Stimulated activated naive CD8-positive, alpha-beta T cell treated with anti-CD3 and anti-CD28 coated beads, Interleukin-15, amount 100 ng/mL, for 72 hours (primary cell): ENCODE data around the gene OLFML1.
A peak's percentile ranks its signal among the peaks of the same experiment; 100 is the strongest.

Source experiments
- ATAC-seq: fragments of 150-1000 bp; cut with Tn5 transposase; 2 replicates; pipeline ENCODE4 v1.10.0; 2021; ENCODE audit warnings: mild to moderate bottlenecking, moderate library complexity
- DNase-seq, 2 donors: peaks; one replicate each; pipeline ENCODE4 v3.0.0; 2021 to 2022
- H3K27ac Mint-ChIP-seq, 2 donors: one replicate each; pipeline ENCODE4 v1.8.0; 2022; ENCODE audit warnings: mild to moderate bottlenecking in 2 of 2, mixed read lengths in 2 of 2, moderate library complexity in 2 of 2
- H3K27me3 Mint-ChIP-seq: one replicate; pipeline ENCODE4 v1.8.0; 2022; ENCODE audit warnings: mixed read lengths
- H3K4me1 Mint-ChIP-seq: one replicate; pipeline ENCODE4 v1.8.0; 2022; ENCODE audit warnings: mild to moderate bottlenecking, mixed read lengths
- H3K4me3 Mint-ChIP-seq, 2 donors: one replicate each; pipeline ENCODE4 v1.8.0; 2022; ENCODE audit warnings: mild to moderate bottlenecking in 2 of 2, mixed read lengths in 2 of 2, moderate library complexity in 1 of 2
- H3K9me3 Mint-ChIP-seq, 2 donors: one replicate each; pipeline ENCODE4 v1.8.0; 2022; ENCODE audit warnings: mixed read lengths in 2 of 2

Gene OLFML1

GRCh38 chr11:7530013-7530640 is 44.8 kb downstream of the OLFML1 start:
- Mint-ChIP-seq H3K4me3 (no peak overlapping the region), H3K27me3 (no peaks in the 10 kb centered on the region), H3K4me1 (peaks cover 54% of the 10 kb centered on the region), H3K9me3 (no peaks in the 10 kb centered on the region), H3K27ac (no peak overlapping the region)
- ATAC-seq = no peak
- no peak for DNase-seq

GRCh38 chr11:7531011-7531410 is 45.7 kb downstream of the OLFML1 start:
- no peaks in the 10 kb centered on the region for H3K9me3 Mint-ChIP-seq
- H3K27me3 Mint-ChIP-seq = peaks cover 3% of the 10 kb centered on the region
- H3K27ac Mint-ChIP-seq = no peak overlapping the region
- ATAC-seq = no peak
- DNase-seq = no peak
- no peak overlapping the region for H3K4me3 Mint-ChIP-seq
- H3K4me1 Mint-ChIP-seq = peaks cover 52% of the 10 kb centered on the region

- DNase-seq (no peak), ATAC-seq (no peak)
- Mint-ChIP-seq H3K4me3 (no peak overlapping the region), H3K27me3 (peaks cover 7% of the 10 kb centered on the region), H3K4me1 (peaks cover 49% of the 10 kb centered on the region), H3K27ac (no peak overlapping the region), H3K9me3 (no peaks in the 10 kb centered on the region)
These were observed 47.3 kb downstream of the OLFML1 start for GRCh38 chr11:7532405-7533145.

- ATAC-seq (no peak), DNase-seq (no peak)
- H3K4me1 Mint-ChIP-seq = peaks cover 49% of the 10 kb centered on the region
- H3K4me3 Mint-ChIP-seq = no peak overlapping the region
- H3K9me3 Mint-ChIP-seq = no peaks in the 10 kb centered on the region
- H3K27ac Mint-ChIP-seq = no peak overlapping the region
- peaks cover 7% of the 10 kb centered on the region for H3K27me3 Mint-ChIP-seq
These were observed 48.1 kb downstream of the OLFML1 start for GRCh38 chr11:7533199-7534041.

- no peak overlapping the region for H3K4me3 Mint-ChIP-seq
- H3K27me3 Mint-ChIP-seq = peaks cover 7% of the 10 kb centered on the region
- ATAC-seq (no peak), DNase-seq (no peak)
- no peaks in the 10 kb centered on the region for H3K9me3 Mint-ChIP-seq
- H3K27ac Mint-ChIP-seq = no peak overlapping the region
- peaks cover 44% of the 10 kb centered on the region for H3K4me1 Mint-ChIP-seq
These were observed 48.7 kb downstream of the OLFML1 start for GRCh38 chr11:7534042-7534378.

- Mint-ChIP-seq H3K27ac (peak overlapping the region in 1 of 2 donors; percentile 57), H3K4me1 (peaks cover 37% of the 10 kb centered on the region), H3K4me3 (no peak overlapping the region), H3K9me3 (no peaks in the 10 kb centered on the region), H3K27me3 (peaks cover 7% of the 10 kb centered on the region)
- ATAC-seq (no peak), DNase-seq (no peak)
These were observed 50.8 kb downstream of the OLFML1 start for GRCh38 chr11:7536100-7536499.

- ATAC-seq (peak; percentile 41), DNase-seq (no peak)
- no peaks in the 10 kb centered on the region for H3K9me3 Mint-ChIP-seq
- H3K4me1 Mint-ChIP-seq = peaks cover 39% of the 10 kb centered on the region
- no peak overlapping the region for H3K4me3 Mint-ChIP-seq
- H3K27me3 Mint-ChIP-seq = peaks cover 7% of the 10 kb centered on the region
- no peak overlapping the region for H3K27ac Mint-ChIP-seq
These were observed 52.0 kb downstream of the OLFML1 start for GRCh38 chr11:7537265-7537664.

GRCh38 chr11:7538031-7538430 is 52.7 kb downstream of the OLFML1 start:
- Mint-ChIP-seq H3K9me3 (no peaks in the 10 kb centered on the region), H3K4me3 (peak overlapping the region in 1 of 2 donors; percentile 56), H3K27me3 (peaks cover 7% of the 10 kb centered on the region), H3K4me1 (peaks cover 39% of the 10 kb centered on the region), H3K27ac (no peak overlapping the region)
- peak; percentile 84 for ATAC-seq
- DNase-seq = peak in 1 of 2 donors; percentile 45

GRCh38 chr11:7538466-7539454 is 53.5 kb downstream of the OLFML1 start:
- Mint-ChIP-seq H3K9me3 (no peaks in the 10 kb centered on the region), H3K4me1 (peaks cover 34% of the 10 kb centered on the region), H3K27ac (peak overlapping the region in 1 of 2 donors; percentile 49), H3K27me3 (peaks cover 7% of the 10 kb centered on the region), H3K4me3 (peak overlapping the region; percentile 20 to 56)
- ATAC-seq (no peak), DNase-seq (no peak)

GRCh38 chr11:7540830-7541555 is 55.7 kb downstream of the OLFML1 start:
- Mint-ChIP-seq H3K27ac (peak overlapping the region in 1 of 2 donors; percentile 1), H3K9me3 (no peaks in the 10 kb centered on the region), H3K27me3 (peaks cover 4% of the 10 kb centered on the region), H3K4me1 (peaks cover 25% of the 10 kb centered on the region), H3K4me3 (no peak overlapping the region)
- ATAC-seq (no peak), DNase-seq (no peak)

GRCh38 chr11:7543302-7543701 is 58.0 kb downstream of the OLFML1 start:
- Mint-ChIP-seq H3K4me1 (peaks cover 10% of the 10 kb centered on the region), H3K9me3 (no peaks in the 10 kb centered on the region), H3K4me3 (no peak overlapping the region), H3K27ac (peak overlapping the region in 1 of 2 donors; percentile 28), H3K27me3 (no peaks in the 10 kb centered on the region)
- no peak for ATAC-seq
- DNase-seq = no peak

- Mint-ChIP-seq H3K27me3 (no peaks in the 10 kb centered on the region), H3K27ac (no peak overlapping the region), H3K4me3 (no peak overlapping the region), H3K4me1 (peaks cover 11% of the 10 kb centered on the region), H3K9me3 (no peaks in the 10 kb centered on the region)
- DNase-seq (no peak), ATAC-seq (no peak)
These were observed 58.7 kb downstream of the OLFML1 start for GRCh38 chr11:7544021-7544420.

GRCh38 chr11:7545611-7546010 is 60.3 kb downstream of the OLFML1 start:
- Mint-ChIP-seq H3K4me3 (no peak overlapping the region), H3K9me3 (no peaks in the 10 kb centered on the region), H3K4me1 (peaks cover 11% of the 10 kb centered on the region), H3K27ac (no peak overlapping the region), H3K27me3 (no peaks in the 10 kb centered on the region)
- ATAC-seq (no peak), DNase-seq (no peak)

GRCh38 chr11:7546324-7546791 is 61.1 kb downstream of the OLFML1 start:
- DNase-seq = no peak
- Mint-ChIP-seq H3K4me3 (no peak overlapping the region), H3K4me1 (peaks cover 11% of the 10 kb centered on the region), H3K27me3 (no peaks in the 10 kb centered on the region), H3K27ac (no peak overlapping the region), H3K9me3 (no peaks in the 10 kb centered on the region)
- ATAC-seq = no peak
